GM21381 (cell line): Measurements from ENCODE around the gene CRYBG1.
"Not testable (repeated sequence)": the region's sequence is repeated elsewhere in the genome, so short reads cannot be mapped to it uniquely, and the experiment has no call there.

ENCODE experiments used
- ATAC-seq: cut with Tn5 transposase; IDR thresholded peaks from one replicate; pipeline ENCODE4 v1.9.1; 2021; ENCODE audit warnings: mild to moderate bottlenecking, moderate library complexity; ENCODE audit not compliant: unreplicated experiment

CRYBG1 gene

DNA sequence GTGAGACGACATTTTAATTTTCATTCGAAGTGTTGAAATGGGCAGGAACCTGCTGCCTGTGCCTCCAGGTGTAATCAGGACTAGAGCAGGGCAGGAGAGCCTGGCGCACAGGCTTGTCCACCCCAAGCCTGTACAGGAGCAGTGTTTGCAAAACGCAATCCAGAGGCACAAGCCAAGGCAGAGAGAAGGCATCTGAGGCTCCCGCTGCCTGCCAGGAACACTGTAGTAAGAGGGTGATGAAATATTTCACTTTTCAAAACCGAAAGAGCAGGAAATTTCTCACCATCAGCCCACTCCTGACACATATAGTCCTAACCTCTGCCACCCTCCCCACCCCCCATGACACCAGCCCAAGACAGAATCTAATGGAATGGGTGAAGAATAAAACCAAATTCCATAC is 136.3 kb downstream of the CRYBG1 start:
- ATAC-seq: no peak

DNA sequence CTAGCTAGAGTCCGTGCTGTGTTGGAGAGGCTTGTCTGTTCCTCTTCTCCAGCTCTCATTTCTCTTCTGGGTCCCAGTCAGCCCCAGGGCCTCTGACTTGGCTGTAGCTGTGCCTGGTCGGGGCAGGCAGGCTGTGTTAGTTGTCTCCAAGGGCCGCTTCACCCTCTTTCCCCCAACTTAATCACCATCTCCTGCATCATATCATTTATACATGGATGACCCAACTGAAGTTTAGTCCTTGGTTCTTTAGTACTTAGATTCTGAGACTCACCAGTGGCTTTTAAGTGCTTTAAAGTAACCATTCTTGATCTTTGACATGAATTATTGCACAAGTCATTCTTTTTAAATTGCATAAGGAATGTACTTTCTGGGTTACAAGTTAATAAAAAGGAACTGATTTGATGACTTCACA is 141.4 kb downstream of the CRYBG1 start:
- no peak for ATAC-seq

DNA sequence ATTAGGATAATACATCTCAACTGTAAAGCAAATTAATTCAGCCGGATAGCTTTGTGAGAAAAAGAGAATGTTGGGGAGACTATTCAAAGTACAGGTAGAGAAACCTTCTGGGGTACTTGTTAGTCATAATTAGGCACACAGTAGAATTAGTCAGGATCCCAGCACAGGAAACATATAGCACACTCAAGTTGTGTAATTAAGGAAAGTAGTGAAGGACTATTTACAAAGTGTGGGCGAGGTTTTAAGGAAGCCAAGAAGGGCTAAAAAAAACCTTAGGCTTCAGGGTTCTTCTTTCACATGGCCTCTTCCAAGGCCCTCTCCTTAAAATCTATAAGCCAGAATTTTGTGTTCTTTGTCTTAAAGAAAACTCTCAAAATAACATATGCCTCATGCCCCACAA is 142.0 kb downstream of the CRYBG1 start:
- ATAC-seq: no peak

DNA sequence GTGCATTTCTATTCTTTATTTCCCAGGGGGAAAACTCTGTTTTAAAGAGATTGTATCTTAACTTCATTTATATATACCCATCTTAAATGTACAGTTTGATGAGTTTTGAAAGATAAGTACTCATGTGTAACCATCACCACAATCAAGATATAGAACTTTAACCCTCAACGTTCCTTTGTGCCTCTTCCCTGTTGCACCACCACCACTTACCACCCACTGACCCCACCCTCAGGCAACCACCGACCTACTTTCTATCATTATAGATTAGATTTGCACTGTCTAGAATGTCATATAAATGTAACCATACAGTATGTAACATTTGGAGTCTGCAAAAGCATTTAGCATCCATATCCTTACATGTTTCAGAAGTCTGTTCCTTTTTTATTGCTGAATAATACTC is 147.8 kb downstream of the CRYBG1 start:
- ATAC-seq: no peak

DNA sequence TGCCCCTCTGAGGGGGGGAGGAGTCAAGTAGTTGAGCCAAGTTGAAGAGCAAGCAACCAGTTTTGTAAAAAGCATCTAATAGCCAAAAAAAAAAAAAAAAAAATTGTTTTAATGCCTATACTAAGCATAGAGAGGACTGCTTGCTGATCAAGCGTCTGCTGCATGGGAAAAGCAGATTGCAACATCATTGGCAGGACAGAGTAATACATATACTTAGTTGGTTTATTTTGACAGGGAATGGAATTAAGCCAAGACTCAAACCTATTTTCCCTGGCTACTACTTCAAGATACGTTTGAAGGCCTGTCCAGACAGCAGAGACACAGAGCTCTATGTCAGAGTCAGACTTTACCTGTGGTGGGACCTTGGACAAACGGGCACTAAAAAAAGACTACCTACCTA is 148.3 kb downstream of the CRYBG1 start:
- no peak for ATAC-seq

DNA sequence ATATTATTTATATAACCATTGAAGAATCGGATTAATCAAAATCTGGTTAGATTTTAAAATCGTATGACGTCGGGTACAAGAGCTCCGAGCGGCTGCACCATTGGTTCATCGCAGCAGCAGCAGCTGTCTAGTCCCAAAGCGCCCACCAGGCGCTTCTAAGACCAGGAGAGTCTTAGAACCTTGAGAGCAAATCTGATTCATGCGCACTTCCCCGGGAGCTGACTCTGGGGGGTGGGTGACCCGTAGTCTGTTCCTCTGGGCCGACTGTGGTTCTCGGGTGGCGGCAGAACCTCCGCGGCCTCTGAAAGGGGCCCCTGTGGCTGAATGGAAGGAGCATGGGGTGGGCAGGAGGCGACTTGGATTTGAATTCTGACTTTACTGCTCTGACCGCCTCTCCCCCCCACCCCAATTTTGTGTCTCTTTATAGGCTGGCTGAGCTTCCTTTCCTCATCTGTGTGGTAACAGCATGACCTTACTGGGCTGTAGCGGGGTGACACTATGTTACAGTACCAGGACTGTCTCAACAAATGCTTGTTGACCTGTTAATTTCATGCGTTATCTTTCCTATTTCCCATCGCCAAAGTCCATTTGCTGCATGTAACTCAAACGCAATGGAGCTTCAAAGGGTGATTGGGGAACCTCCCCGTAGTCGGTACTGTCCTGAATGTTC is 149.0 kb downstream of the CRYBG1 start:
- ATAC-seq: no peak

DNA sequence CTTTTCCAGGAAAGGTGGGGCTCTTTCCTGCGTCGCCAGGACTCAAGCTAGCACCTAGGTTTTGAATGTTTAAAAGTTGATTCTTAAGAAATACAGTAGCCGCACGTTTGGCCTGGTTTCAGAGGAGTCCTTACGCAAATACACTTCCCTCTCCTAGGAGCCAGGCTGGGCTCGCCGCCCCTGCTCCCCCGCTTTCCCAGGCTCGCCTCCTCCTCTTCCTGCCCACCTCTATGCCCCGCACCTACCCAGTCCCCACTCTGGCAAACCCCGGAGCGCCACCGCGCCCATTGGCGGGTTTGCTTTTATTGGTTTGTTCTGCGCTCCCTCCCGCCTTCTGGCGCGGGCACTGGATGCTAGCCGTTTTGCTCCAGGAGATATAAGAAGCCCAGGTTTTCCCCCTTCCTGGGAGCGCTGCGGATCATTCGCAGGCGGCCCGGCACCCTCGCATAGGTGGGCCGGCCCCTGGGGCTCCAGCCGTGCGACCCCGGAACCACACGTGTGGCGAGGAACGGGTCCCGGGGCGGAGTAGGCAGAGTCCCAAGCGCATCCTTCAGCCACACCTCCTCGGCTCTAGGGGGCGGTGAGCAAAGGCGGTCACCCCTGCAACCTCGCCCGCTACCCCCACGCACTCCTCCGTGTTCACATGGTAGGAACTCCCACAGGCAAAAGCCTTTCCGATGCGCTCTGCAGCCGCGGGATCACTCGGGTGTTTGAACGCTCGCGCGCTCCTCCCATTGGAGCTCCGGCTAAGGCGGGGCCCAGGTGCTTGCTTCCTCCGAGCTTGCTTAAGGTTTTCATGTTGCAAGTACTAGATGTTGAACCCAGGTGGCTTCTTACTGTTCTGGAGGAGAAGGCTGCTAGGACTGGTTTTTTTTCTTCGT is 149.8 kb downstream of the CRYBG1 start:
- ATAC-seq: no peak

DNA sequence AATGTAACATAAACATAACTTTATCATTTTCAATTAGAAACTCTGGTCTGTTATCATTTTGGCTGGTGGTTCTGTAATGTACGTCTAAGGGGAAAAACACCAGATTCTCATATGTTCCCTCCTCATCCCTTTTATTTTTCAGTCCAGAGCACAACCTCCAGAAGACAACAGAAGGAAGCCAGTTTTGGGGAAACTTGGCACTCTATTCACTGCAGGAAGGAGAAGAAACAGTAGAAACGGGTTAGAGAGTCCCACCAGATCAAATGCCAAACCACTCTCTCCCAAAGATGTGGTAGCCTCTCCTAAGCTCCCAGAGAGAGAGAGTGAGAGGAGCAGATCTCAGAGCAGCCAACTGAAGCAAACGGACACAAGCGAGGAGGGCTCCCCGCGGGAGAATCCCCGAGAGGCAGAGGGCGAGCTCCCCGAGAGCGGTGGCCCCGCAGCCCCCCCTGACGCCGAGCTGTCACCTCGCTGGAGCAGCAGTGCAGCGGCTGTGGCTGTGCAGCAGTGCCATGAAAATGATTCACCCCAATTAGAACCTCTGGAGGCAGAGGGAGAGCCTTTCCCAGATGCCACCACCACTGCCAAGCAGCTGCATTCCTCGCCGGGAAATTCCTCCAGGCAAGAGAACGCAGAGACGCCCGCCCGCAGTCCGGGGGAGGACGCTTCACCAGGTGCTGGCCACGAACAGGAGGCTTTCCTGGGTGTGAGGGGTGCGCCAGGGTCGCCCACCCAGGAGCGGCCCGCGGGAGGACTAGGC is 151.0 kb downstream of the CRYBG1 start:
- ATAC-seq: no peak

DNA sequence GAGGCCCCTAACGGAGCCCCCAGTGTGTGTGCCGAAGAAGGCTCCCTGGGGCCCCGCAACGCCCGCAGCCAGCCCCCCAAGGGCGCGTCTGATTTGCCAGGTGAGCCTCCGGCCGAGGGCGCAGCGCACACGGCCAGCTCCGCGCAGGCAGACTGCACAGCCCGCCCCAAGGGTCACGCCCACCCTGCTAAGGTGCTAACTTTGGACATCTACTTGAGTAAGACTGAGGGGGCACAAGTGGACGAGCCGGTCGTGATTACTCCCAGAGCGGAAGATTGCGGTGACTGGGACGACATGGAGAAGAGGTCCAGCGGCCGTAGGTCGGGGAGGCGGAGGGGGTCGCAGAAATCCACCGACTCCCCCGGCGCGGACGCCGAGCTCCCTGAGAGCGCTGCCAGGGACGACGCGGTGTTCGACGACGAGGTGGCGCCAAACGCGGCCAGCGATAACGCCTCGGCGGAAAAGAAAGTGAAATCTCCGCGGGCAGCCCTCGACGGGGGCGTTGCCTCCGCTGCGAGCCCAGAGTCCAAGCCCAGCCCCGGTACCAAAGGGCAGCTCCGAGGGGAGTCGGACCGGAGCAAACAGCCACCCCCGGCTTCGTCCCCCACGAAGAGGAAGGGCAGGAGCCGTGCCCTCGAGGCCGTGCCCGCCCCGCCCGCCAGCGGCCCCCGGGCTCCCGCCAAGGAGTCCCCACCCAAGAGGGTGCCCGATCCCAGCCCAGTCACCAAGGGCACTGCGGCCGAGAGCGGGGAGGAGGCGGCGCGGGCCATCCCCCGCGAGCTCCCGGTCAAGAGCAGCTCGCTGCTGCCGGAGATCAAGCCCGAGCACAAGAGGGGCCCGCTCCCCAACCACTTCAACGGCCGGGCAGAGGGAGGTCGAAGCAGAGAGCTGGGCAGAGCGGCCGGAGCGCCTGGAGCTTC is 151.8 kb downstream of the CRYBG1 start:
- ATAC-seq: peak; percentile 60

DNA sequence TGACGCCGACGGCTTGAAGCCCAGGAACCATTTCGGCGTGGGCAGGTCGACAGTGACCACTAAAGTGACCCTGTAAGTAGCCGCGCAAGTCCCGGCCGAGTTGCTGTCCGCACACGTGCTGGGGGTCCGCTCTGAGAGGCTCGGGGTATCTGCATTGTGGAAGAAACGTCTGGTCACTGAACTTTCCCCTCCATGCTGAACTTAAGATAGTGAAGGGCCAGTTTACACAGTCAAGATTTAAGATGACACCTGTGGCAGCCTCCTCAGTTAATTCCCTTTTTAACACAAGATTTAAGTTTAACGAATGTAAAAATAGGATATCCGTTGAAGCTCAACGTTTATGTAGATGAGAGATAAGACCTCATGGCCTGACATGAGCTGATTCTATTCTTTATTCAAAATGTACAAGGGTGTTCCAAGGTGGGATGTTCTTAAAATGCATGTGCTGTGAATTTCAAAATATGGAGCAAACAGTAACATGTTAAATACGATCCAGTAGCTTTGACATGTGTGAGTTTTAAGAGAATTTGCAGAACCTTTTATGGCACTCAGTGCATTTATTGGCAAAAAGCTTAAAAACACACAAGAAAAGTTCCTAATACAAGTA is 152.6 kb downstream of the CRYBG1 start:
- no peak for ATAC-seq

DNA sequence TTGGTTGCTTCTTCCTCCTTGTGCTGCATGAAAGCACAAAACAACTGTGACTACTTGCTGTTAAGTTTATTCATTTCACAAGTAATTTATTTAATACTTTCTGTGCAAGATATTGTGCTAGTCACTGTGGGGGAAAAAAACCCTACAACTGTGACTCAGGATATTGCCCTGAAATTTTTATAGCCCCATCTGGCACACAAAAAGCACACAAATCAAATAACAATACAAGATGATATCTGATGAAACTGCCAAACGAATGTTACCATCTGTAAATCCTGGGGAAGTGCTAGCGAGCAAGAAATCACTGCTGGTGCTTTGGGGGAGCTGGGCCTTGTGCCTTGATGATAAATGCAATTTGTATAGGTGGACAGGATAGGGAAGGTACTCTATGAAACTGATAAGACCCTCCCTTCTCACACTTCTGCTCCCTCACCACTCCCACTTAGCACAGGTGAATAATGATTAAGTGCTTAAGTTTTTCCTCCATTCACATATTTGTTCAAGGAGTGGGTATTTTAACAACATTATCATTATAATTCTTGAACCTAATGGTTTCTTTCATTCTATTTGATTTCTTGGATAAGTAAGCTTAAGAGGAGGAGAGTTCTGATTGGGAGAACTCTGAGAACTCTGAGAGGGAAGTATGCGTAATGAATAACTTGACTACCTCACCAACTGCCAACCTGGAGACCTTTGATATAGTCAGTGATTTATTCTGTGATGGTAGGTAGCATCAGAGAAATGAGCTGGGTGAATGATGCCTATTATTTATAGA is 153.5 kb downstream of the CRYBG1 start:
- ATAC-seq: no peak

DNA sequence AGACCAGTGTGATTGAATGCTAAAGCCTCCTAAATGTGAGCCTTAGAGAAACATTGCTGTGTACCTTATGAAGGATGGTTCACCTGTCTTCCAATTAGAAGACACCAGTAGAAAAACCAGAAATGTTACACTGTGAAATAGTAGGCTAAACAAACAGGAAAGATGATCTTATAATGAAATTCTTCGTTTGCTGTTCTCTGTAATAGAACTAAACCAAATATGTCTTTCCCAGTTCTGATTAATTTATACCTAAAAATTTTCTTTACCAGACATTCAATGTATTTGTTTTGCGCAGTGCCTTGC is 154.0 kb downstream of the CRYBG1 start:
- no peak for ATAC-seq

DNA sequence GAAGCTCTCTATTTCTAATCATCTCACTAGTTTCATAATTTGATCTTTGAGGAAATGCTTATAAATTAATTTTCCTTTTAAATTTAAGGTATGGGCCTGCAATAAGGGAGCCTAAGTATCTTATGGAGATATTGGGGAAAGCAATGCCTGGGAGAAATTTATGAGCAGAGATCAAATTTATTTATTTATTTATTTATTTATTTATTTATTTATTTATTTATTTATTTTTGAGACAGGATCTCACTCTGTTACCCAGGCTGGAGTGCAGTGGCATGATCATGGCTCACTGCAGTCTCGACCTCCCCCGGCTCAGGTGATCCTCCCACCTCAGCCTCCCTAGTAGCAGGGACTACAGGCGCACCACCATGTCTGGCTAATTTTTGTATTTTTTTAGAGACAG is 155.1 kb downstream of the CRYBG1 start:
- not testable (repeated sequence) for ATAC-seq

DNA sequence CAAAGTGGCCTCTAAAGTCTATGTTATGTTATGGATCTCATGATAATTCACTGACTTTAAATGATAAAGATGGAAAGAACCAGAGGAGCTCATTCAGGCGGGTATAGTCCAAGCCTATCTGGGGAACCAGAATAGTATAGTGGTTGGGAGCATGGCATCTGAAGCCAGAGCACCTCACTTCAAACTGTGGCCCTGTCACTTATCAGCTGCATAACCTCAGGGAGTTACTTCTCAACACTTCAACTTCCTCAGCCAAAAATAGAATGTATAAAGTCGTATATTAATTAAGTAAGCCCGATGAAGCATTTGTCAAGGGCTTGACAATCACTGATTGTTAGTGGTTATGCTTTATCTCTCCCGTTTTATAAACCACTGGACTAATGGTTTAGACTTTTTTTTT is 156.1 kb downstream of the CRYBG1 start:
- ATAC-seq: no peak

DNA sequence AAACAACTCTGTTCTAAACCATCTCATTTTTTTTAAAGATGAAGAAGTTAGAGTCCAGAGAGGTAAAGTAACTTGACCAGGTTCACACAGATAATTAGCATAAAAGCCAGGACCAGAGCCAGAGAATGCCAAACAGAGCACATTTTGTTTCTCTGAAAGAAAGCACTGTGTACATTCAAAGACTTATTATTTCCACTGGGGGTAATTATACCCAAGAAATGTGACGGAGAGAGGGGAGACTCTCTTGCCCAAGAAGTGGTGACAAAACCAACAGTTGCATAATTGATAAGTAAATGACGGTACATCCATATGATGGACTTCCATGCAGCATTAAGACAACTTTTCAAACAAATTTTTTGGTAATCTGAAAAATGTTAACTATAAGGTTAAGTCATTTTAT is 157.2 kb downstream of the CRYBG1 start:
- no peak for ATAC-seq

DNA sequence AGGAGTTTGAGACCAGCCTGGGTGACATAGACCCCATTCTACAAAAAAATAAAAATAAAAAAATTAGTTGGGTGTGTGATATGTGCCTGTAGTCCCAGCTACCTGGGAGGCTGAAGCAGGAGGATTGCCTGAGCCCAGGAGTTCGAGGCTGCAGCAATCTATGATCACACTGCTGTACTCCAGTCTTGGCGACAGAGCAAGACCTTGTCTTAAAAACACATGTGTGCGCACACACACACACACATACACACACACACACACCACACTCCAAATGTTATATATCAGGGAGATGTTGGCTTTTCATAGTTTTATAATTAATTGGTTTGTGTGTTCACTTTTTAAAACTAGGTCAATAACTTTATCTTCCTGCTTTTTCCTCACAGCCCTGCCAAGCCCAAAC is 158.2 kb downstream of the CRYBG1 start:
- ATAC-seq: no peak

DNA sequence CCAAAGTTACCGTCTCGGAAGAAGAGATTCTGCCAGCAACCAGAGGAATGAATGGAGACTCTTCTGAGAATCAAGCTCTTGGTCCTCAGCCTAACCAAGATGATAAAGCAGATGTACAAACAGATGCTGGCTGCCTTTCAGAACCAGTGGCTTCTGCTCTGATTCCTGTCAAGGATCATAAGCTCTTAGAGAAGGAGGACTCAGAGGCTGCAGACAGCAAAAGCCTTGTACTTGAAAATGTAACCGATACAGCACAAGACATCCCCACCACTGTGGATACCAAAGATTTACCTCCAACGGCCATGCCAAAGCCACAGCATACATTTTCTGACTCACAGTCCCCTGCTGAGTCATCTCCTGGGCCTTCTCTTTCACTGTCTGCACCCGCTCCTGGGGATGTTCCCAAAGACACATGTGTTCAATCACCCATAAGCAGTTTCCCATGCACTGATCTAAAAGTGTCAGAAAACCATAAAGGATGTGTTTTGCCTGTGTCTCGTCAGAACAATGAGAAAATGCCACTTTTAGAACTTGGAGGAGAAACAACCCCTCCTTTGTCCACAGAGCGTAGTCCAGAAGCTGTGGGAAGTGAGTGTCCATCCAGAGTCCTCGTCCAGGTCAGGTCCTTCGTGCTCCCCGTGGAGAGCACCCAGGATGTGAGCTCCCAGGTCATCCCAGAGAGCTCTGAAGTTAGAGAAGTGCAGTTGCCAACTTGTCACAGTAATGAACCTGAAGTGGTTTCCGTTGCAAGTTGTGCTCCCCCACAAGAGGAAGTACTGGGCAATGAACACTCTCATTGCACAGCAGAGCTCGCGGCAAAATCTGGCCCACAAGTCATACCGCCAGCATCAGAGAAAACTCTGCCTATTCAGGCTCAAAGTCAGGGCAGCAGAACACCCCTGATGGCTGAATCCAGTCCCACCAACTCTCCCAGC is 159.2 kb downstream of the CRYBG1 start:
- ATAC-seq: peak; percentile 52

DNA sequence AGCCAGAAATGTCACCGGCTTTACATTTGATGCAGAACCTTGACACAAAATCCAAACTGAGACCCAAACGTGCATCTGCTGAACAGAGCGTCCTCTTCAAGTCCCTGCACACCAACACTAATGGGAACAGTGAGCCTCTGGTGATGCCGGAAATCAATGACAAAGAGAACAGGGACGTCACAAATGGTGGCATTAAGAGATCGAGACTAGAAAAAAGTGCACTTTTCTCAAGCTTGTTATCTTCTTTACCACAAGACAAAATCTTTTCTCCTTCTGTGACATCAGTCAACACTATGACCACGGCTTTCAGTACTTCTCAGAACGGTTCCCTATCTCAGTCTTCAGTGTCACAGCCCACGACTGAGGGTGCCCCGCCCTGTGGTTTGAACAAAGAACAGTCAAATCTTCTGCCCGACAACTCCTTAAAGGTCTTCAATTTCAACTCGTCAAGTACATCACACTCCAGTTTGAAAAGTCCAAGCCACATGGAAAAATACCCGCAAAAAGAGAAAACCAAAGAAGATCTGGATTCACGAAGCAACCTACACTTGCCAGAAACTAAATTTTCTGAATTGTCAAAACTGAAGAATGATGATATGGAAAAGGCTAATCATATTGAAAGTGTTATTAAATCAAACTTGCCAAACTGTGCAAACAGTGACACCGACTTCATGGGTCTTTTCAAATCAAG is 160.3 kb downstream of the CRYBG1 start:
- peak; percentile 57 for ATAC-seq
